HepG2 (cell line): ENCODE results near the gene ZNF443.

Experiments used
- CBX5 ChIP-seq: sonication (generic); formaldehyde crosslinking; IDR thresholded peaks from 2 replicates; pipeline ENCODE4 v1.4.0; 2020; ENCODE audit warnings: missing genetic modification reagents, borderline replicate concordance
- MTF1 ChIP-seq: sonication (generic); formaldehyde crosslinking; IDR thresholded peaks from 2 replicates; pipeline ENCODE4 v1.5.0; 2020; ENCODE audit warnings: missing genetic modification reagents
- MYNN ChIP-seq: sonication (generic); formaldehyde crosslinking; IDR thresholded peaks from 2 replicates; pipeline ENCODE4 v1.4.0; 2020; ENCODE audit warnings: mild to moderate bottlenecking, low read depth, missing genetic modification reagents
- REST ChIP-seq, 2 experiments: IDR thresholded peaks; 2 replicates each; pipeline ENCODE4 v1.6.1; 2011 to 2012; ENCODE audit warnings: low read length in 2 of 2, borderline replicate concordance in 1 of 2, low read depth in 1 of 2, mild to moderate bottlenecking in 1 of 2, moderate library complexity in 1 of 2
- SIN3A ChIP-seq: IDR thresholded peaks from 2 replicates; pipeline ENCODE4 v1.6.1; 2011; ENCODE audit warnings: low read depth, mild to moderate bottlenecking, control low read depth, low read length, borderline replicate concordance
- TAF1 ChIP-seq: sonication (generic); formaldehyde crosslinking; IDR thresholded peaks from 2 replicates; pipeline ENCODE4 v1.4.0; 2020; ENCODE audit warnings: missing genetic modification reagents
- ZNF12 ChIP-seq: sonication (generic); formaldehyde crosslinking; IDR thresholded peaks from 2 replicates; pipeline ENCODE4 v1.5.0; 2020; ENCODE audit warnings: missing genetic modification reagents
- TF ChIP-seq, protein P1 (sequence below): sonication (generic); formaldehyde crosslinking; IDR thresholded peaks from 2 replicates; pipeline ENCODE4 v1.5.0; 2020; ENCODE audit warnings: mild to moderate bottlenecking, missing genetic modification reagents, moderate library complexity

GRCh38 chr19:12379732-12380443, 60.9 kb downstream of the ZNF443 start:
- TF ChIP-seq, protein P1, sequence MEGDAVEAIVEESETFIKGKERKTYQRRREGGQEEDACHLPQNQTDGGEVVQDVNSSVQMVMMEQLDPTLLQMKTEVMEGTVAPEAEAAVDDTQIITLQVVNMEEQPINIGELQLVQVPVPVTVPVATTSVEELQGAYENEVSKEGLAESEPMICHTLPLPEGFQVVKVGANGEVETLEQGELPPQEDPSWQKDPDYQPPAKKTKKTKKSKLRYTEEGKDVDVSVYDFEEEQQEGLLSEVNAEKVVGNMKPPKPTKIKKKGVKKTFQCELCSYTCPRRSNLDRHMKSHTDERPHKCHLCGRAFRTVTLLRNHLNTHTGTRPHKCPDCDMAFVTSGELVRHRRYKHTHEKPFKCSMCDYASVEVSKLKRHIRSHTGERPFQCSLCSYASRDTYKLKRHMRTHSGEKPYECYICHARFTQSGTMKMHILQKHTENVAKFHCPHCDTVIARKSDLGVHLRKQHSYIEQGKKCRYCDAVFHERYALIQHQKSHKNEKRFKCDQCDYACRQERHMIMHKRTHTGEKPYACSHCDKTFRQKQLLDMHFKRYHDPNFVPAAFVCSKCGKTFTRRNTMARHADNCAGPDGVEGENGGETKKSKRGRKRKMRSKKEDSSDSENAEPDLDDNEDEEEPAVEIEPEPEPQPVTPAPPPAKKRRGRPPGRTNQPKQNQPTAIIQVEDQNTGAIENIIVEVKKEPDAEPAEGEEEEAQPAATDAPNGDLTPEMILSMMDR (CRISPR knock-in tag), result no peak
- TF ChIP-seq TAF1 (CRISPR knock-in tag), result no peak
- no peak for TF ChIP-seq MYNN (CRISPR knock-in tag)
- TF ChIP-seq REST (IDR thresholded peaks at IDR 0.05; ENCODE audit: borderline replicate concordance in 1 of 2, low read depth in 1 of 2, low read length in 2 of 2), result no peak
- TF ChIP-seq SIN3A, result no peak
- no peak for TF ChIP-seq MTF1 (CRISPR knock-in tag)
- no peak for TF ChIP-seq ZNF12 (CRISPR knock-in tag)
- no peak for TF ChIP-seq CBX5
